Measurements from ENCODE around the gene PDGFC. TPM values are rescaled to one million over a fixed set of nuclear protein-coding genes. Genes with fewer than 3 reads are reported as not detected.

Gene PDGFC
- total and polyA plus RNA-seq, 2 experiments from 2014 or later, result 35.5 to 63.3 TPM

DNA sequence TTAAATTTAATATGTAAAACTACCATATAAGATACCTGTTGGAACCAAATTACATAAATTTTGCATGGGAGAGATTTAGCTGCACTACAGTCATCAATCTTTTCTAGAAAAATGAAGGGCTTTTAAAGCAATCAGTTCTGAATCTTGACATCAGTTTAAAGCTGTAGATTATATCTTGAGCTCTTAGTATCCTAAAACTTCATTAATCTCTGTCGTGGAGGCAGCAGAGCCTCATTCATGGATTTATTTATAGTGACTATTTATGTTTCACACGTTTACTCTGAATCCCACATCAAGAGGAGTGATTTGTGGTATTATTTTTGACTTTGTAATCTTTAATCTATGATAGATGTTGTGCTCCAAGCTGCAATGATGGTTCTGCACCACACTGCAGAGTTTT lies 175.9 kb downstream of the PDGFC start:
- H3K4me1 ChIP-seq (ENCODE audit: insufficient read depth), result no peaks in the 10 kb centered on the region
- no peaks in the 10 kb centered on the region for H4K20me1 ChIP-seq (ENCODE audit: insufficient read depth, poor library complexity, severe bottlenecking)
- no peaks in the 10 kb centered on the region for H3K9me2 ChIP-seq (replicated peaks; ENCODE audit: insufficient read depth)
- no peaks in the 10 kb centered on the region for H3K79me2 ChIP-seq
- no peak overlapping the region for H3K4me3 ChIP-seq
- H3K27me3 ChIP-seq, result no peaks in the 10 kb centered on the region
- 47% methylated on average over 2 of the region's 2 CpGs for WGBS (ENCODE audit: low lambda C conversion rate, missing lambda C conversion rate)
- H3K9me3 ChIP-seq (ENCODE audit: low read depth), result no peaks in the 10 kb centered on the region
- TF ChIP-seq, protein P1, sequence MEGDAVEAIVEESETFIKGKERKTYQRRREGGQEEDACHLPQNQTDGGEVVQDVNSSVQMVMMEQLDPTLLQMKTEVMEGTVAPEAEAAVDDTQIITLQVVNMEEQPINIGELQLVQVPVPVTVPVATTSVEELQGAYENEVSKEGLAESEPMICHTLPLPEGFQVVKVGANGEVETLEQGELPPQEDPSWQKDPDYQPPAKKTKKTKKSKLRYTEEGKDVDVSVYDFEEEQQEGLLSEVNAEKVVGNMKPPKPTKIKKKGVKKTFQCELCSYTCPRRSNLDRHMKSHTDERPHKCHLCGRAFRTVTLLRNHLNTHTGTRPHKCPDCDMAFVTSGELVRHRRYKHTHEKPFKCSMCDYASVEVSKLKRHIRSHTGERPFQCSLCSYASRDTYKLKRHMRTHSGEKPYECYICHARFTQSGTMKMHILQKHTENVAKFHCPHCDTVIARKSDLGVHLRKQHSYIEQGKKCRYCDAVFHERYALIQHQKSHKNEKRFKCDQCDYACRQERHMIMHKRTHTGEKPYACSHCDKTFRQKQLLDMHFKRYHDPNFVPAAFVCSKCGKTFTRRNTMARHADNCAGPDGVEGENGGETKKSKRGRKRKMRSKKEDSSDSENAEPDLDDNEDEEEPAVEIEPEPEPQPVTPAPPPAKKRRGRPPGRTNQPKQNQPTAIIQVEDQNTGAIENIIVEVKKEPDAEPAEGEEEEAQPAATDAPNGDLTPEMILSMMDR (IDR thresholded peaks at IDR 0.05; ENCODE audit: poor library complexity), result no peak
- no peak overlapping the region for H3K27ac ChIP-seq
- DNase-seq (ENCODE audit: low spot score), result no peak
- no peak overlapping the region for H3K4me2 ChIP-seq
- no peak overlapping the region for H2AFZ ChIP-seq
- no peaks in the 10 kb centered on the region for H3K36me3 ChIP-seq (replicated peaks; ENCODE audit: insufficient read depth, low read depth)

DNA sequence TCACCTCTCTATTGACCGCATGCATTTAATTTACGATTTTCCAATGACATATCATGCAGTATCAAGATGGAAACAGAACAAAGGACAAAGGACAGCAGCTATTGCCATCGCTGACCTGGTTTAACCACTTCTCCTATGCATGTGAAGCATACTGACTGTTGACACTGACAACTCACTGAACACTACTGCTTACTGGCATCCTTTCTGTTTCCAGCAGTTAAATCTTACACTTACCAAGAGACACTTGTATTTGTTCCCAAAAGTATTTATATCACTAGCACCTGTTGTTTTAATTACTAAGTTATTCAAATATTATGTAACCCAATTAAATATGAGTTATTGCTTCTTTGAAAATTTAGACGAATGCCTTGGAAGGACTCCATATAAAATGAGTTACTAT lies 176.7 kb downstream of the PDGFC start:
- Histone ChIP-seq H3K27ac (no peak overlapping the region), H4K20me1 (ENCODE audit: insufficient read depth, poor library complexity, severe bottlenecking) (no peaks in the 10 kb centered on the region), H3K9me2 (replicated peaks; ENCODE audit: insufficient read depth) (no peaks in the 10 kb centered on the region), H3K4me1 (ENCODE audit: insufficient read depth) (no peaks in the 10 kb centered on the region), H3K4me2 (no peak overlapping the region), H3K9me3 (ENCODE audit: low read depth) (no peaks in the 10 kb centered on the region), H3K27me3 (no peaks in the 10 kb centered on the region), H2AFZ (no peak overlapping the region), H3K36me3 (replicated peaks; ENCODE audit: insufficient read depth, low read depth) (no peaks in the 10 kb centered on the region), H3K4me3 (no peak overlapping the region), H3K79me2 (no peaks in the 10 kb centered on the region)
- WGBS (ENCODE audit: low lambda C conversion rate, missing lambda C conversion rate), result 74% methylated on average over 4 of the region's 4 CpGs
- TF ChIP-seq, protein P1 (IDR thresholded peaks at IDR 0.05; ENCODE audit: poor library complexity), result no peak
- no peak for TF ChIP-seq EZH2phosphoT487 (IDR thresholded peaks at IDR 0.05; ENCODE audit: low read depth, severe bottlenecking, unreplicated experiment)
- TF ChIP-seq EZH2 (IDR thresholded peaks at IDR 0.05; ENCODE audit: borderline replicate concordance), result no peak
- DNase-seq (ENCODE audit: low spot score), result no peak

DNA sequence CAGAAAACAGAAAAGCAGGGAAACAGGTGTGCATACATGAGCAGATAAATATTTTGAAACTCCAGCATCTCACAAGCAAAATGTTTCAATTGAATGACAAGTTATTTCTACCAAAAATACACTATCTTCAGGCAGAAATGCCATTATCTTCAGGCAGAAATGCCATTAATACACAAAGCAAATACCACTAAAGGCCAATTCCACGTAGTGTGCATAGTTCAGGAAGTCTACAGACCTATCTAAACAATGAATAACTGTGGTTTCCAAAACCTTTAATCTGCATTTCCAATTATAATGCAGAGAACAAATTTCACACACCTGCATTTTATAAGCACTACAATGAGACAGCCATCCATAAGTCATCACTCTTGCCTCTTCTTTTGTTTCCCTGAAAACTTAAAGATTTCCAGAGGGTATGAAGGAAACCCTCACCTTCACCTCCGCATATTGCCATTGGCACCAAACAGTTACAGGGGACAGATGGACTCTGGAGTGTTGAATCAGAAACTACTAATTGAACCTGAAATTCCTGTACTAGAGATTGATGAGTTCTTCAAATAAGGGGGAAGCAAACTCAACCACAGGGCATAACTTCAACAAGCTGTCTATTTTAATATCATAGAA lies 179.0 kb downstream of the PDGFC start:
- 59% methylated on average over 2 of the region's 2 CpGs for WGBS (ENCODE audit: low lambda C conversion rate, missing lambda C conversion rate)
- Histone ChIP-seq H3K4me3 (no peak overlapping the region), H3K27ac (no peak overlapping the region), H3K4me2 (no peak overlapping the region), H2AFZ (no peak overlapping the region), H3K4me1 (ENCODE audit: insufficient read depth) (no peaks in the 10 kb centered on the region), H3K79me2 (no peaks in the 10 kb centered on the region), H3K9me2 (replicated peaks; ENCODE audit: insufficient read depth) (no peaks in the 10 kb centered on the region), H3K36me3 (replicated peaks; ENCODE audit: insufficient read depth, low read depth) (no peaks in the 10 kb centered on the region), H3K27me3 (no peaks in the 10 kb centered on the region), H4K20me1 (ENCODE audit: insufficient read depth, poor library complexity, severe bottlenecking) (no peaks in the 10 kb centered on the region), H3K9me3 (ENCODE audit: low read depth) (no peaks in the 10 kb centered on the region)
- no peak for DNase-seq (ENCODE audit: low spot score)
- TF ChIP-seq EZH2phosphoT487 (IDR thresholded peaks at IDR 0.05; ENCODE audit: low read depth, severe bottlenecking, unreplicated experiment) (no peak), EZH2 (IDR thresholded peaks at IDR 0.05; ENCODE audit: borderline replicate concordance) (no peak)
- TF ChIP-seq, protein P1 (IDR thresholded peaks at IDR 0.05; ENCODE audit: poor library complexity), result no peak

DNA sequence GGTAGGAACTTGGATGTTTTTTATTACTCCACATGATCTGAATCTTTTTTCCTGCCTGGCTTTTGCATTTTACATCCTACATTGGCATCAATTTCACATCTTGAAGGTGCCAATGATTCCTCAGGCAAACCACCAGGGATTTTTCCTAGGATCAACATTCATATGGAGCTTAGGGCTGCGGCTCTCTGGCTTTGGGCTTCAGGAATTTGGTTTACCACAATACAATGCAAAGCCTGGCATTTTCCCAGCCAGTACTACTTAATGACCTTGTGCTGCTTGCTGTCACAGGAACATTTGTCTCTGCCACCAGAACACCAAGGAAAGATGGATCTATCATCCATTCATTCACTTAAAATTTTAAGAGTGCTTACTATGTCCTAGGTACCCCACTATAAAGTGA lies 180.7 kb downstream of the PDGFC start:
- H4K20me1 ChIP-seq (ENCODE audit: insufficient read depth, poor library complexity, severe bottlenecking), result no peaks in the 10 kb centered on the region
- H3K79me2 ChIP-seq, result no peaks in the 10 kb centered on the region
- WGBS (ENCODE audit: low lambda C conversion rate, missing lambda C conversion rate), result 28% methylated on average over 1 of the region's 1 CpG
- no peak for TF ChIP-seq EZH2phosphoT487 (IDR thresholded peaks at IDR 0.05; ENCODE audit: low read depth, severe bottlenecking, unreplicated experiment)
- TF ChIP-seq, protein P1 (IDR thresholded peaks at IDR 0.05; ENCODE audit: poor library complexity), result no peak
- no peak for TF ChIP-seq EZH2 (IDR thresholded peaks at IDR 0.05; ENCODE audit: borderline replicate concordance)
- no peak for DNase-seq (ENCODE audit: low spot score)
- no peaks in the 10 kb centered on the region for H3K9me2 ChIP-seq (replicated peaks; ENCODE audit: insufficient read depth)
- H3K27me3 ChIP-seq, result no peaks in the 10 kb centered on the region
- H3K4me1 ChIP-seq (ENCODE audit: insufficient read depth), result no peaks in the 10 kb centered on the region
- no peak overlapping the region for H3K27ac ChIP-seq
- H3K36me3 ChIP-seq (replicated peaks; ENCODE audit: insufficient read depth, low read depth), result no peaks in the 10 kb centered on the region
- H2AFZ ChIP-seq, result no peak overlapping the region
- no peak overlapping the region for H3K4me2 ChIP-seq
- no peak overlapping the region for H3K4me3 ChIP-seq
- no peaks in the 10 kb centered on the region for H3K9me3 ChIP-seq (ENCODE audit: low read depth)

Data from hepatocyte (in vitro differentiated cells).